ENCODE data around the gene PTGES2.
A peak's percentile ranks its signal among the peaks of the same experiment; 100 is the strongest.

Gene PTGES2

GRCh38 chr9:128127568-128127989 lies at the start of gene PTGES2:
TSS of gene PTGES2 (minus strand) at chr9:128127729. CDS start at chr9:128127717, 12 bp downstream.
- peak; percentile 87 for DNase-seq

- DNase-seq: no peak
Observed at GRCh38 chr9:128175726-128176125, 48.2 kb upstream of the PTGES2 start.

GRCh38 chr9:128175102-128175563 lies 47.6 kb upstream of the PTGES2 start:
- DNase-seq: no peak

- DNase-seq: no peak
Observed at GRCh38 chr9:128174062-128174461, 46.5 kb upstream of the PTGES2 start.

- DNase-seq: no peak
Observed at GRCh38 chr9:128169925-128170324, 42.4 kb upstream of the PTGES2 start.

GRCh38 chr9:128169492-128169891 lies 42.0 kb upstream of the PTGES2 start:
- DNase-seq: no peak

GRCh38 chr9:128168731-128169308 lies 41.3 kb upstream of the PTGES2 start:
- no peak for DNase-seq

GRCh38 chr9:128167209-128167608 lies 39.7 kb upstream of the PTGES2 start:
- no peak for DNase-seq

- no peak for DNase-seq
Observed at GRCh38 chr9:128166169-128166568, 38.6 kb upstream of the PTGES2 start.

- DNase-seq: no peak
Observed at GRCh38 chr9:128164307-128164885, 36.9 kb upstream of the PTGES2 start.

GRCh38 chr9:128163523-128164306 lies 36.2 kb upstream of the PTGES2 start:
- DNase-seq: no peak

GRCh38 chr9:128163027-128163515 lies 35.5 kb upstream of the PTGES2 start:
- DNase-seq: no peak

- no peak for DNase-seq
Observed at GRCh38 chr9:128162215-128163026, 34.9 kb upstream of the PTGES2 start.

- DNase-seq: no peak
Observed at GRCh38 chr9:128161215-128161902, 33.8 kb upstream of the PTGES2 start.

GRCh38 chr9:128160603-128160987 lies 33.1 kb upstream of the PTGES2 start:
- DNase-seq: peak; percentile 49

- DNase-seq: peak; percentile 94
Observed at GRCh38 chr9:128159784-128160602, 32.5 kb upstream of the PTGES2 start, which contains the start of gene BBLN. TSS of gene BBLN (plus strand) at chr9:128160265. CDS start at chr9:128160408, 143 bp downstream.

GRCh38 chr9:128159522-128159783 lies 31.9 kb upstream of the PTGES2 start:
- DNase-seq: peak; percentile 59

- DNase-seq: no peak
Observed at GRCh38 chr9:128155736-128156500, 28.4 kb upstream of the PTGES2 start.

GRCh38 chr9:128153947-128154695 lies 26.6 kb upstream of the PTGES2 start:
- DNase-seq: no peak
